Activated CD4-positive, alpha-beta T cell treated with anti-CD3 and anti-CD28 coated beads, Interleukin-2, amount 10 ng/mL, durations not matched to agents 24 days and 14 days (primary cell): Measurements from ENCODE around the gene CHRDL1. TPM values are rescaled to one million over a fixed set of nuclear protein-coding genes. Genes with fewer than 3 reads are reported as not detected.

Experiments used
- DNase-seq: peaks from one replicate; pipeline ENCODE4 v3.0.0; 2022
- H3K27ac Mint-ChIP-seq: one replicate; pipeline ENCODE4 v1.8.0; 2022; ENCODE audit warnings: mild to moderate bottlenecking, mixed read lengths
- H3K27me3 Mint-ChIP-seq: one replicate; pipeline ENCODE4 v1.8.0; 2022; ENCODE audit warnings: mixed read lengths
- H3K36me3 Mint-ChIP-seq: one replicate; pipeline ENCODE4 v1.8.0; 2022; ENCODE audit warnings: low read depth, mild to moderate bottlenecking, mixed read lengths
- H3K4me1 Mint-ChIP-seq: one replicate; pipeline ENCODE4 v1.8.0; 2021; ENCODE audit warnings: mixed read lengths
- H3K4me3 Mint-ChIP-seq: one replicate; pipeline ENCODE4 v1.8.0; 2022; ENCODE audit warnings: mild to moderate bottlenecking, moderate library complexity, mixed read lengths
- H3K9me3 Mint-ChIP-seq: one replicate; pipeline ENCODE4 v1.8.0; 2021; ENCODE audit warnings: mixed read lengths
- intact Hi-C: fragments of 100-400 bp; cut with micrococcal nuclease; formaldehyde crosslinking; loops from one replicate; pipeline ENCODE4 v1.15.1; 2023
- total RNA-seq: library from RNA; stranded (reverse); gene quantifications from 2 replicates; pipeline ENCODE4 v1.2.3, GENCODE V29; 2022

The CHRDL1 gene
- total RNA-seq, 1 donor from 2014 or later, result not detected

DNA sequence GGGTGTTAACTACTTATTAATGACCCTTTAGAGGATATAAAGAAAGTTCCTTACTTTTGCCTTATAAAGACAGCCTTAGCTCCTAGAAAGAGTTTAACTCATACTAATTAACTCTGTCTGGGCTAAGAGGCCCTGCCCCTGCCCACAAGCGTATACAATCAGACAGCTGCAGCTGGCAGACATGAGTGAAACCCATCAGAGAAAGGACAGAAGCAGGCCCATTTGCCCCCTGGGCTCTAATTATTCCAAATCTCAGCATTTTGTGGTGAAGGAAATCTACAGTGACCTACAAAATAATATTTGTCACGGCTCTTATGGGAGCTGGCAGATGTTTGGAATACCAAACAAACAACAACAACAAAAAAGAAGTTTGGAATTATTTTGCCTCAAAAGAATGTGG lies 71.8 kb downstream of the CHRDL1 start:
- no peak overlapping the region for H3K4me3 Mint-ChIP-seq

DNA sequence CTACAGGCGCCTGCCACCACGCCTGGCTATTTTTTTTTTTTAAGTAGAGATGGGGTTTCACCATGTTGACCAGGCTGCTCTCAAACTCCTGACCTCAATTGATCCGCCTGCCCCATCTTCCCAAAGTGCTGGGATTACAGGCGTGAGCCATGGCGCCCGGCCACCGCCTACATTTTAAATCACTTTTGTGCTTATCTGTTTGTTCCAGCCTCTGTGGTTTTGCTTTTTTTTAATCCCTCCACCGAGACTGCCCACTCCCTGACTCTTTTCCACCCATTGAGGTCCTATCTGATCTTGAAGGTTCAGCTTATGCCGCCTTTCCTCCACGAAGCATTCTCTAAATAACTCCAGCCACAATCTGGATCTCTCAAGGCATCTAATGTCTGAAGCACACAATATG lies 73.5 kb downstream of the CHRDL1 start:
- Mint-ChIP-seq H3K27ac (no peak overlapping the region), H3K9me3 (no peaks in the 10 kb centered on the region), H3K4me1 (no peaks in the 10 kb centered on the region), H3K4me3 (no peak overlapping the region), H3K36me3 (no peaks in the 10 kb centered on the region), H3K27me3 (no peaks in the 10 kb centered on the region)
- no peak for DNase-seq
- intact Hi-C loops, result no loop called here

More for the DNA sequence above, 71.8 kb downstream of the CHRDL1 start:
- no peak for DNase-seq
- Mint-ChIP-seq H3K4me1 (no peaks in the 10 kb centered on the region), H3K27me3 (no peaks in the 10 kb centered on the region), H3K27ac (no peak overlapping the region), H3K36me3 (no peaks in the 10 kb centered on the region), H3K9me3 (no peaks in the 10 kb centered on the region)
- intact Hi-C loops, result no loop called here

DNA sequence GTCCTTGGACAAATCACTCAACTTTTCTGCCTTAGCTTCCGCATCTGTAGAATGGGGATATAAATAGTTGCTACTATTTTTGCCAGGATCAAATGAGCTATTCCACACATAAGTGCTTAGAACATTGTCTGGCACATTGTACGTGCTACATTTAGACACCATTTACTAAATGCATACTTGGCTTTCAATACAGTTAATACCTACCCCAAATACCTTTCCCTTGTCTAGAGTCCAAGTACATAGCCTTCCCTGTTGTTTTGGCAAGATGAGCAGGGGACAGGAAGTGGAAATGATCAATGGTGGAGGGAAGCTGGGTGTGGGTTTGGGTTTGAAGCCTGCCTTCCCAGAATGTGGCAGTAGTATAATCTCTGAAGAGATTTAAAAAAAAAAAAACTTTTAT lies 82.0 kb downstream of the CHRDL1 start:
- Mint-ChIP-seq H3K27me3 (no peaks in the 10 kb centered on the region), H3K27ac (no peak overlapping the region), H3K4me3 (no peak overlapping the region), H3K36me3 (no peaks in the 10 kb centered on the region), H3K9me3 (no peaks in the 10 kb centered on the region), H3K4me1 (no peaks in the 10 kb centered on the region)
- DNase-seq, result no peak
- intact Hi-C loops, result no loop called here

DNA sequence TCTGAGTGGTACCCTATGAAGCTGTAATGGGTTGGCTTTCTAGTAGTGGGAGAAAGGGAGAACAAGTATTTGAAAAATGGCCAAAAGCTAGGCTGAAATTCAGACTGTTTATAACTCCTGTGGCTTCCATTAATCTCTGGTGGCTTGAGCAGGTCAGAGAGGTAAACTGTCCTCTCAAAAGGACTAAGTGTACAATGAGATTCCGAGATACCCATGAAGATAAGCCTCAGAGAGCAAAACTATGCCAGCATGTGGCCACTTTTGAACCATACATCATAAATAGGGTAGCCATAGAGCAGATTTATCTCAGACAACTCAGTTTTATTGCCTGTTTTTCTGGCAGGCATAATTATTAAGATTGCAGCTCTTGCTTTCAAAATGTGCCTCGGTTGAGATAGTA lies 89.2 kb downstream of the CHRDL1 start:
- no peak overlapping the region for H3K4me3 Mint-ChIP-seq
- H3K27ac Mint-ChIP-seq, result no peak overlapping the region
- no peaks in the 10 kb centered on the region for H3K4me1 Mint-ChIP-seq
- no peak for DNase-seq
- H3K9me3 Mint-ChIP-seq, result no peaks in the 10 kb centered on the region
- H3K36me3 Mint-ChIP-seq, result no peaks in the 10 kb centered on the region
- intact Hi-C loops, result no loop called here
- no peaks in the 10 kb centered on the region for H3K27me3 Mint-ChIP-seq

DNA sequence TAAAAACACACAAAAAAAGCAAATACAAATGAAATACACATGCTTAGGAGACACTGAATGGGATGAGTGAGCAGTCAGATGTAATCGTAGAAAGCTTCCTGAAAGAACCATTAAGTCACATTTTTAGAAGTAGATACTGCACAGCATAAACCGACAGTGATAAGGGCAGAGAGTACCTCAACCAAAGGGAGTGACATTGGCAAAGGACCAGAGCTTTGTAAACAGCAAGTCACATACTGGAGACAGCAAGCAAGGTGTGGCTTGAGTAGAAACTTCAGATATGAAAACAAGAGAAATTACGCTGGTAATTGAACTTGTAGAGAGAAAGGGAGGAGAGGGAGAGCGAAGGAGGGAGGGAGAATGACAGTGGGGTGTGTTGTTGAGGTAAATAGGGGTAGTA lies 92.0 kb downstream of the CHRDL1 start:
- no peak for DNase-seq
- Mint-ChIP-seq H3K9me3 (no peaks in the 10 kb centered on the region), H3K27me3 (no peaks in the 10 kb centered on the region), H3K36me3 (no peaks in the 10 kb centered on the region), H3K27ac (no peak overlapping the region), H3K4me3 (no peak overlapping the region), H3K4me1 (no peaks in the 10 kb centered on the region)
- intact Hi-C loops, result no loop called here

DNA sequence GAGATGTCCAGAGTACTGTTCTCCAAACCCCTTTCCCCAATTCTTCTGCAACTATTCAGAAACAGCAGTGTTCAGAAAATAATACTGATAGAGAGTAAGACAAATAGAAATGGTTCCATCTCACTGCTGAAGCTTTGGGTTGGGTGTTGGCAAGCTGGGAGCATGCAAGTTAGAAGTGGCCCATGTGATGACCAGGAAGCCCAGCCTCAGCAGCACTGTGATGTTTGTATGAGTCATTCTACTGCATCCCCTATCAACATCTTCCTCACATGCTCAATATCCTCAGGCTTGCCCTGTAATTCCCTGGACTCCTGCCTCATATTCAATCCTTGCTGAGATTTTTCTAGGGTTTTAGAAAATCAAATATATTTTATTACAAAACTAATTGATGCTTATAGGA lies 96.5 kb downstream of the CHRDL1 start:
- no peak for DNase-seq
- H3K36me3 Mint-ChIP-seq, result no peaks in the 10 kb centered on the region
- no peak overlapping the region for H3K27ac Mint-ChIP-seq
- H3K27me3 Mint-ChIP-seq, result no peaks in the 10 kb centered on the region
- H3K9me3 Mint-ChIP-seq, result no peaks in the 10 kb centered on the region
- H3K4me1 Mint-ChIP-seq, result no peaks in the 10 kb centered on the region
- intact Hi-C loops, result no loop called here
- no peak overlapping the region for H3K4me3 Mint-ChIP-seq

DNA sequence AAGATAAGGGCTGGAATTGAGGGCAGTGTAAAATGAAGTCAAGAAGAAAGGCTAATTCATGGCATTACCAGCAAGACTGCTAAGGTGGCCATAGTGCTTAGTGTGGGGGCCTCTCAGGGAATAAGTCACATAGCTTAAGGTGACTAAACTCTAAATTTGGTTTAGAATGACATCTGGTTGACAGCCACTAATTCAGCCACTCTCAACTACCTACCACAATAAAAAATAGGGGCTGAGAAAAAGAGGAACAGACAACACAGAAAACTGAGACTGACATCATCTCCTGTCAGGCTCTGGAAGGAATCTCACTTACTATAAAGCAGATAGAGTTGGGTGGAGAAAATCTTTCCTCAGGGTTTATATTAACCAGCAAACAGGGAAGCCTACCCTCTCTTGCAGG lies 96.9 kb downstream of the CHRDL1 start:
- Mint-ChIP-seq H3K9me3 (no peaks in the 10 kb centered on the region), H3K4me1 (no peaks in the 10 kb centered on the region), H3K27ac (no peak overlapping the region), H3K27me3 (no peaks in the 10 kb centered on the region), H3K4me3 (no peak overlapping the region), H3K36me3 (no peaks in the 10 kb centered on the region)
- intact Hi-C loops, result no loop called here
- DNase-seq, result no peak

DNA sequence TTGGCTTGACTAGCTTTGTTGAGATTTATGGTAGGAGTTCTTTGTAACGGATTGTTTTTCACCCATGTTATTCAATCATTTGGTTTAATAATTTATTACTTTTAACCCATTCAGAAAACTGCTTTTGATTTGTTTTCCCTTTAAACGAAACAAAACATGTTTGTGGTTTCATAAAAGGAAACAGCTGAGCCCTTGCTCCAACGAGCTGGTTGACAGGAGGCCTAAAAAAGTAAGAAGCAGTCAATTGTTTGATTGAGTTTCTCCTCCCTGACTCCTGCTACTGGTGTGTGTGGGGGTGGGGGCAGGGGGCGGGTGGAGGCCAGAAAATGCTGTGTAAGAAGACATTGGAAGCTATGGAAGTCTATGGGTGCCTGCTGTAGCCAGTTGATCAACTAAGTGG lies 102.8 kb downstream of the CHRDL1 start:
- H3K4me3 Mint-ChIP-seq, result no peak overlapping the region
- H3K36me3 Mint-ChIP-seq, result no peaks in the 10 kb centered on the region
- no peaks in the 10 kb centered on the region for H3K4me1 Mint-ChIP-seq
- intact Hi-C loops, result no loop called here
- H3K27ac Mint-ChIP-seq, result no peak overlapping the region
- no peak for DNase-seq
- no peaks in the 10 kb centered on the region for H3K27me3 Mint-ChIP-seq
- H3K9me3 Mint-ChIP-seq, result no peaks in the 10 kb centered on the region

DNA sequence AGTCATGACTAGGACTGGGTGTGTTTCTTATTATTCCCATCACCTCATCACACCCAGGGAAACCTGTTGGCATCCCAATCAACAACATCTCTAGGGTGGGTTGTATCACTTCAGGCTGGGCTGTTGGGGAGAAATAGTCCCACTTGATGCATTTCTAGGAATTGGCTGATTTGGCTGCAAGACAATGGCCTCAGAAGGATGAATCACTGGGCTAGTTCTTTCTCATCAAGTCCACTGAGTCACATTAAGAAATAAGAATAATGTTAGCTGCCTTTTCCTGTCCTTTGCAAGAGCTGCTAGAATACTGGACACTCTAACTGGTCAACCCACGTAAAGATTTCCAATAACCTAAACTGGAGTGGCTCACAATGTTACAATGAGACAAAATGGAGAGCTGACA lies 104.2 kb downstream of the CHRDL1 start:
- Mint-ChIP-seq H3K4me3 (no peak overlapping the region), H3K27ac (no peak overlapping the region), H3K36me3 (no peaks in the 10 kb centered on the region), H3K27me3 (no peaks in the 10 kb centered on the region), H3K4me1 (no peaks in the 10 kb centered on the region), H3K9me3 (no peaks in the 10 kb centered on the region)
- intact Hi-C loops, result no loop called here
- no peak for DNase-seq

DNA sequence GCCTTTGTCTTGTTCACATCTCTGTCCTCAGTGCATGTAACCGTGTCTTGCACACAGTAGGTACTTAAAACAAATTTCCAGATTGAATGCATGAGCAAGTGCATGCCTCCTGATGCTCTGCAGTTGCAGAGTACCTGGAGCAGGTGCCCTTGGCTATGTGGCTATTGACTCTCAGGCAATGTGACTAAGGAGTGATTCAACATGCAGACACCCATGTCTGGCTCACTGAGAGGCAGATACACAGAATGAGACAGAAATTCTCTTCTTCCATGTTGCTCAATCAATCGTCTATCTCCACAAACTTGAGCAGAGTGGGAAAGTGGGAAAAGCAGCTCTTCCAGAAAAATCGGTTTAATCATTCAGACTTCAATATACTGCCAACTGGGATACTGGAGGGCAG lies 111.0 kb downstream of the CHRDL1 start:
- Mint-ChIP-seq H3K36me3 (no peaks in the 10 kb centered on the region), H3K27me3 (no peaks in the 10 kb centered on the region), H3K27ac (no peak overlapping the region), H3K4me1 (no peaks in the 10 kb centered on the region), H3K9me3 (no peaks in the 10 kb centered on the region), H3K4me3 (no peak overlapping the region)
- no peak for DNase-seq
- intact Hi-C loops, result no loop called here

DNA sequence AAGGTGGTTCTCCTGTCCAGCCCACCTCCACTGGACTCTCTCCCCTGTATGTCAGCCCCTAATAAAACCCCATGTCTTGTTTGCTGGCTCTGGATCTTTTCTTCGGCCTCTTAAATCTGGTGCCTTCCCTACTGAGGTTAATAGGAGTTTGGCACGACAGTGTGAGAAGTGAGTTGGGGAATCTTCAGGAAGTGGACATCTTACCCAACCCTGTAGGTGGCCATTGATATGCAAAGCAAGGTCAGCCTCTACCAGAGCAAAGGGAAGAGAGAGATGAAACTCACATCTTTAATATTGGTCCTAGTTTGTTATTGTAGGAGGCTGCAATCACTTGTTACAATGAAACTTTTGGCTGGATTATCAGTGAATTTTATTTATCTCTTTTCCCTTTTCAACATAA lies 111.7 kb downstream of the CHRDL1 start:
- no peaks in the 10 kb centered on the region for H3K9me3 Mint-ChIP-seq
- H3K4me1 Mint-ChIP-seq, result no peaks in the 10 kb centered on the region
- no peaks in the 10 kb centered on the region for H3K36me3 Mint-ChIP-seq
- DNase-seq, result no peak
- no peak overlapping the region for H3K27ac Mint-ChIP-seq
- no peaks in the 10 kb centered on the region for H3K27me3 Mint-ChIP-seq
- intact Hi-C loops, result no loop called here
- H3K4me3 Mint-ChIP-seq, result no peak overlapping the region

DNA sequence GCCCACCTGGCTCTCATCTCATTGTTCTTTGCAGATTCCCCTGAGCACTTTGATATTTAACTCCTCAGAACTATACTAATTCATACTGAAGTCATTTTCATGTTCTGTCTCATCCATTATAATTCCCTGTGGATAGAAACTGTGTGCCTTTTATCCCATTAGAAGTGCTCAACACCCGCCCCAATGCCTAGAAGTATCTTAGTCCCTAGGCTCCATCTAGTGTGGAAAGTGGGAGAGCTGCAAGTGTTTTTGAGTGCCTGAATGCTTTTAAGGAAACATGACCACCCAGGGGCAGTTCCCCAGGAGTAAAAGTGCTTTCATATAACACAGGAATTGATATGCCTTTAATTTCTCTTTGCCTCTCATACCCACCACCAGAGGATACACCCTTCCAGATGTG lies 117.0 kb downstream of the CHRDL1 start:
- intact Hi-C loops, result no loop called here
- H3K27ac Mint-ChIP-seq, result no peak overlapping the region
- H3K27me3 Mint-ChIP-seq, result no peaks in the 10 kb centered on the region
- no peaks in the 10 kb centered on the region for H3K36me3 Mint-ChIP-seq
- no peak overlapping the region for H3K4me3 Mint-ChIP-seq
- H3K9me3 Mint-ChIP-seq, result no peaks in the 10 kb centered on the region
- no peak for DNase-seq
- no peaks in the 10 kb centered on the region for H3K4me1 Mint-ChIP-seq

DNA sequence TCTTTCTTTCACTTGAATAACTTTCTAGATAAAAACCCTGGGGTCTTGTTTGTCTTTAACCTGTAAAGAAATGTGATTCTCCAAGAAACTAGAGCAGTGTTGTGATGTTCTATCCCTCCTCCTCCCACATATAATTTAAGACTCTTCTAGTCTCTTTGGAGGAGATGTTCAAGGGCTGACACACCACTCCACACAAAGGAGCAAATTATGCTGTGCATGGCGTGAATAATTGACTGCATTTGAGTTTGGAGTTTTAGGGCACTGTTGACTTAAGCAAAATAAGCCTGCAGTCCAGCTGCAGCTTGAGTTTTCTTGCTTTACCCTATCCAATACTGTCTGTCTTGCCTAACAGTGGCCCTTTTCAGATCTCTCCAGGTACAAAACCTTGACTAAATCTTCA lies 119.7 kb downstream of the CHRDL1 start:
- H3K27ac Mint-ChIP-seq, result no peak overlapping the region
- no peak overlapping the region for H3K4me3 Mint-ChIP-seq
- no peaks in the 10 kb centered on the region for H3K36me3 Mint-ChIP-seq
- H3K9me3 Mint-ChIP-seq, result no peaks in the 10 kb centered on the region
- intact Hi-C loops, result no loop called here
- no peaks in the 10 kb centered on the region for H3K27me3 Mint-ChIP-seq
- H3K4me1 Mint-ChIP-seq, result no peaks in the 10 kb centered on the region
- no peak for DNase-seq

DNA sequence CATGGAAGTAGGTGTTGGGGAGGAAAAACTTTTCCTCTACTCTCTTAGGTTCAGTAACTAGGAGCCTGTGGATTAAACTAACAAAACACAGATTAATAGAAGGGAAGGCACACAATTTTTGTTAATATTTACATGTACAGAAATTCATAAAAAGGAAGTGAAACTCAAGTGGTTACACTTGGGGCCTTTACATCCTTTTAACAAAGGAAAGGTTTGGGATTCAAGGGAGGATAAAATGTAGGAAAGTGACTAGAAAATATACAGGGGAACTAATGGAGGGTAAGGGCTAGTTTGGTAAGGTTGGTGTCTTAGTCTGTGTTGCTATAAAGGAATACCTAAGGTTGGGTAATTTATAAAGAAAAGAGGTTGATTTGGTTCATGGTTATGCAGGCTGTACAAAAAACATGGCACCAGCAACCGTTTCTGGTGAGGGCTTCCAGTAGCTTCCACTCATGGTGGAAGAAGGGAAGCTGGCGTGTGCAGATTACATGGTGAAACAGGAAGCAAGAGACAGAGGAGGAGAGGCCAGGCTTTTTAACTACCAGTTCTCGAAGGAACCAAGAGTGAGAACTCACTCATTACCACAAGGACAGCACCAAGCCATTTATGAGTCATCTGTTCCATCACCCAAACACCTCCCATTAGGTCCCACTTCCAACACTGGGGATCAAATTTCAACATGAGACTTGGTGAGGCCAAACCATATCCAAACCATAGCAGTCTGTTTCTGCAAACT lies 124.4 kb downstream of the CHRDL1 start:
- Mint-ChIP-seq H3K36me3 (no peaks in the 10 kb centered on the region), H3K4me3 (no peak overlapping the region), H3K27ac (no peak overlapping the region), H3K4me1 (no peaks in the 10 kb centered on the region), H3K27me3 (no peaks in the 10 kb centered on the region), H3K9me3 (no peaks in the 10 kb centered on the region)
- intact Hi-C loops, result no loop called here
- no peak for DNase-seq

DNA sequence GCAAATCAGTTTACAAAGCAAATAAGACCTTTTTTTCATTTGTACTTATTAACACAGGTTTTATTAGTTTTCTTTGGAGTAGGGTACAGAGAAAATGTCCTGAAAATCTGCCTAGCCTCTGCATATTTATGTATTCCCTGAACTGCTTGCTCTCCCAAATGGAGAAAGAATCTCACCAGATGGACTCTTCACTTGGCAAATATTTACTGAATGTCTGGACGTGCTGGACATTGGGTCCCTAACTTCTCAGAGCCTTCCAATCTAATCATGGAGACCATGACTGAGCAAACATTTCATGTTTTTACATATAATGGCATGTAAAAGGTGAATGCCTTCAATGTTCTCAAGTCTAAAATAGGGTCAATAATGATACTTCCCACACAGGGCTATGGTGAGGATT lies 126.0 kb downstream of the CHRDL1 start:
- Mint-ChIP-seq H3K9me3 (no peaks in the 10 kb centered on the region), H3K36me3 (no peaks in the 10 kb centered on the region), H3K27me3 (no peaks in the 10 kb centered on the region), H3K27ac (no peak overlapping the region), H3K4me1 (no peaks in the 10 kb centered on the region), H3K4me3 (no peak overlapping the region)
- intact Hi-C loops, result no loop called here
- no peak for DNase-seq
